IMR-90 (cell line): ENCODE data around the gene UBP1. TPM values are rescaled to one million over a fixed set of nuclear protein-coding genes. Genes with fewer than 3 reads are reported as not detected.

ENCODE experiments used
- ATAC-seq: fragments of 200-7000 bp; cut with Tn5 transposase; 2 replicates; pipeline ENCODE4 v1.9.1; 2020; ENCODE audit warnings: low read depth, mild to moderate bottlenecking, moderate library complexity
- BruUV-seq: library from RNA; stranded (reverse); fragments of 400-500 nt; replicated peaks from 2 replicates; lab custom pipeline; 2021; lab: Mats Ljungman, UMichigan
- CTCF ChIA-PET: fragments of 300-600 bp; formaldehyde crosslinking; extraction: SDS; loops from one replicate; lab custom pipeline; 2021; ENCODE audit warnings: antibody characterized with exemption; lab: Yijun Ruan, JAX
- POLR2A ChIA-PET: fragments of 300-600 bp; sonication (Branson Sonifier 250); formaldehyde crosslinking; loops from one replicate; lab custom pipeline; 2022; ENCODE audit warnings: antibody characterized with exemption; ENCODE audit not compliant: unreplicated experiment; lab: Charles Lee
- DNase-seq: peaks from one replicate; pipeline ENCODE4 v3.0.0; 2013
- H2AFZ ChIP-seq: replicated peaks from 2 replicates; pipeline ENCODE3; 2013; ENCODE audit warnings: low read length, mild to moderate bottlenecking; ENCODE audit not compliant: poor library complexity
- H2AK5ac ChIP-seq: 2 replicates; pipeline ENCODE4 v1.6.1; 2013; ENCODE audit warnings: low read depth, low read length, inconsistent platforms
- H2AK9ac ChIP-seq: replicated peaks from 2 replicates; pipeline ENCODE3; 2013; ENCODE audit warnings: mild to moderate bottlenecking, low read depth, low read length, moderate library complexity; ENCODE audit not compliant: poor library complexity
- H2BK120ac ChIP-seq: 2 replicates; pipeline ENCODE4 v1.6.1; 2013; ENCODE audit warnings: low read depth, low read length, inconsistent platforms
- H2BK15ac ChIP-seq: 3 replicates; pipeline ENCODE4 v1.6.1; 2013; ENCODE audit warnings: low read depth, low read length, inconsistent platforms
- H2BK20ac ChIP-seq: 2 replicates; pipeline ENCODE4 v1.6.1; 2013; ENCODE audit warnings: low read depth, mild to moderate bottlenecking, inconsistent platforms, low read length, moderate library complexity
- H2BK5ac ChIP-seq: 2 replicates; pipeline ENCODE4 v1.6.1; 2013; ENCODE audit warnings: mild to moderate bottlenecking, low read depth, low read length, inconsistent platforms; ENCODE audit not compliant: poor library complexity, severe bottlenecking
- H3K14ac ChIP-seq: replicated peaks from 2 replicates; pipeline ENCODE4 v1.6.1; 2013; ENCODE audit warnings: low read depth, low read length, inconsistent platforms
- H3K18ac ChIP-seq: 2 replicates; pipeline ENCODE4 v1.6.1; 2013; ENCODE audit warnings: low read depth, low read length, control low read depth
- H3K23ac ChIP-seq: 2 replicates; pipeline ENCODE4 v1.6.1; 2013; ENCODE audit warnings: low read depth, low read length, inconsistent platforms
- H3K27ac ChIP-seq: 2 replicates; pipeline ENCODE4 v1.5.1; 2013; ENCODE audit warnings: mild to moderate bottlenecking, control low read depth, low read length; ENCODE audit not compliant: insufficient read depth
- H3K27me3 ChIP-seq: 2 replicates; pipeline ENCODE4 v1.6.1; 2013; ENCODE audit warnings: low read length; ENCODE audit not compliant: control insufficient read depth, insufficient read depth
- H3K36me3 ChIP-seq: 2 replicates; pipeline ENCODE4 v1.6.1; 2013; ENCODE audit warnings: low read length, mixed read lengths; ENCODE audit not compliant: control insufficient read depth, insufficient read depth
- H3K4ac ChIP-seq: 2 replicates; pipeline ENCODE4 v1.6.1; 2013; ENCODE audit warnings: low read depth, low read length, inconsistent platforms
- H3K4me1 ChIP-seq: 2 replicates; pipeline ENCODE4 v1.6.1; 2013; ENCODE audit warnings: low read length, mixed read lengths; ENCODE audit not compliant: control insufficient read depth, insufficient read depth
- H3K4me2 ChIP-seq: 2 replicates; pipeline ENCODE4 v1.6.1; 2013; ENCODE audit warnings: low read depth, mild to moderate bottlenecking, control low read depth, low read length, moderate library complexity
- H3K4me3 ChIP-seq: 2 replicates; pipeline ENCODE4 v1.5.1; 2013; ENCODE audit warnings: low read depth, mild to moderate bottlenecking, control low read depth, low read length, moderate library complexity; ENCODE audit not compliant: insufficient read depth
- H3K56ac ChIP-seq: 2 replicates; pipeline ENCODE4 v1.6.1; 2013; ENCODE audit warnings: low read length, inconsistent platforms; ENCODE audit not compliant: insufficient read depth; ENCODE audit errors: extremely low read depth
- H3K79me1 ChIP-seq, 2 experiments: 2 replicates each; pipeline ENCODE4 v1.6.1; 2013; ENCODE audit warnings: low read length in 2 of 2, inconsistent platforms in 1 of 2, low read depth in 1 of 2
- H3K9ac ChIP-seq: 2 replicates; pipeline ENCODE4 v1.6.1; 2013; ENCODE audit warnings: low read depth, low read length, control low read depth
- H3K9me1 ChIP-seq: 2 replicates; pipeline ENCODE4 v1.6.1; 2013; ENCODE audit warnings: low read length, inconsistent platforms; ENCODE audit not compliant: insufficient read depth
- H3K9me3 ChIP-seq: 2 replicates; pipeline ENCODE4 v1.6.1; 2013; ENCODE audit warnings: low read length; ENCODE audit not compliant: control insufficient read depth, insufficient read depth
- H4K20me1 ChIP-seq: 2 replicates; pipeline ENCODE4 v1.6.1; 2013; ENCODE audit warnings: low read length, inconsistent platforms; ENCODE audit not compliant: insufficient read depth
- H4K5ac ChIP-seq: 2 replicates; pipeline ENCODE4 v1.6.1; 2013; ENCODE audit warnings: mild to moderate bottlenecking, low read depth, low read length, control low read depth
- H4K8ac ChIP-seq, 2 experiments: 2 replicates each; pipeline ENCODE4 v1.6.1; 2013; ENCODE audit warnings: low read depth in 2 of 2, low read length in 2 of 2, control low read depth in 1 of 2, inconsistent platforms in 1 of 2
- H4K91ac ChIP-seq: 2 replicates; pipeline ENCODE4 v1.6.1; 2013; ENCODE audit warnings: low read depth, low read length, inconsistent platforms; ENCODE audit not compliant: insufficient read depth
- CHD1 ChIP-seq: IDR thresholded peaks from 2 replicates; pipeline ENCODE4 v1.6.1; 2012; ENCODE audit warnings: low read depth, low read length, improper control_type of control experiment
- RAD21 ChIP-seq: IDR thresholded peaks from 2 replicates; pipeline ENCODE4 v1.6.1; 2012; ENCODE audit warnings: low read length, improper control_type of control experiment
- dilution Hi-C: fragments of 300-500 bp; cut with HindIII; formaldehyde crosslinking; loops from one replicate; pipeline ENCODE4 v1.14.3; 2018; ENCODE audit warnings: low sequenced_read_pairs; ENCODE audit not compliant: unreplicated experiment
- in situ Hi-C: fragments of 300-500 bp; cut with MboI; formaldehyde crosslinking; loops from 3 replicates; pipeline ENCODE4 v1.14.3; 2019; ENCODE audit warnings: low sequenced_read_pairs, inconsistent platforms, mixed read lengths
- intact Hi-C: fragments of 100-400 bp; cut with micrococcal nuclease; formaldehyde crosslinking; loops from 2 replicates; pipeline ENCODE4 v1.10.0; 2022
- polyA plus RNA-seq, 3 experiments: library from polyadenylated mRNA; depleted of rRNA; stranded (reverse); fragments of >200 nt; gene quantifications; 2 replicates each; pipeline ENCODE4 v1.2.3, GENCODE V29; 2012; ENCODE audit warnings: low replicate concordance in 1 of 3
- total RNA-seq: library from RNA; depleted of rRNA; stranded (reverse); fragments of >200 nt; gene quantifications from 2 replicates; pipeline ENCODE4 v1.2.3, GENCODE V29; 2012

Gene UBP1
- total and polyA plus RNA-seq, 2 of the 4 experiments (the other 2 are of a cell fraction): 56.3 to 73.8 TPM

DNA sequence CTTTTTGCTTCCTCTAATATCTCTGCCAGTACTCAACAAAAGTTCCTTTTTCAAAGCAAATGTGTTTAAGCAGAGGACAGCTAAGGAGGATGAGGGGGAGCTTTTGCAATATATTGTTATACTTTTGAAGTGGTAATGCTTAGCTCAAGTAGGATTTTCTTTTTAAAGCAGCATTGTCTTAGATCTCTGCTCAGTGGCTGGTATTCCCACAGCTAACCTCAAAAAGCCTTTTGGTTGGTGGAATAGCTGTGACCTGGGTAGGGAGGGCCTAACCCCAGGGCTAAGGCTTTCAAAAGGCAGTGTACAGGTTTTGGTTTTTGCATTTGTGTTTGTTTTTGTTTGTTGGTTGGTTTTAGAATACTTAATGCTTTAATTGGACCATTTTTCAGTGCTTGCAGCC, 76.1 kb downstream of the UBP1 start:
- no peak overlapping the region for H4K91ac ChIP-seq
- H2BK20ac ChIP-seq: 0 out of 2 replicates have a peak overlapping the region, but pooled peaks have one; percentile 26
- H2AK9ac ChIP-seq: no peak overlapping the region
- H3K56ac ChIP-seq: no peak overlapping the region
- no peak overlapping the region for H3K4me2 ChIP-seq
- no peak overlapping the region for H2BK120ac ChIP-seq
- ATAC-seq (0 out of 2 replicates have a peak, but pooled peaks have one; percentile 18), DNase-seq (no peak)
- no peak overlapping the region for H3K18ac ChIP-seq
- H4K8ac ChIP-seq: no peak overlapping the region
- H3K36me3 ChIP-seq: no peaks in the 10 kb centered on the region
- CTCF ChIA-PET: interaction anchor here (0.9 to 1.2 kb wide), 2 partner anchors 233 to 242 kb away, joined by 3 read pairs; no protein-coding TSS in a partner anchor
- no peak overlapping the region for H3K9ac ChIP-seq
- H3K14ac ChIP-seq: no peak overlapping the region
- H2BK15ac ChIP-seq: peak overlapping the region; percentile 46; the same call in 1 of the 3 replicates
- no peaks in the 10 kb centered on the region for H3K27me3 ChIP-seq
- H4K5ac ChIP-seq: no peak overlapping the region
- dilution Hi-C loops: no loop called here
- H4K20me1 ChIP-seq: no peaks in the 10 kb centered on the region
- H3K23ac ChIP-seq: no peak overlapping the region
- H3K4ac ChIP-seq: peak overlapping the region; percentile 12; the same call in 1 of the 2 replicates
- intact Hi-C loops: loop anchor here (5.0 kb wide), 1 partner anchor 87 kb away; the partner anchor contains the start of gene FBXL2
- peak overlapping the region; percentile 75 for H2AK5ac ChIP-seq
- H2AFZ ChIP-seq: no peak overlapping the region
- H3K79me1 ChIP-seq: peaks cover 3 to 16% of the 10 kb centered on the region in 2 experiments; a peak in 2 of 4 replicates
- peaks cover 8% of the 10 kb centered on the region for H3K4me1 ChIP-seq
- H2BK5ac ChIP-seq: no peak overlapping the region
- TF ChIP-seq CHD1: no peak
- no peak for TF ChIP-seq RAD21
- no peak overlapping the region for H3K4me3 ChIP-seq
- POLR2A ChIA-PET: interaction anchor here (0.5 kb wide), 1 partner anchor 427 kb away, joined by 6 read pairs; no protein-coding TSS in a partner anchor
- H3K27ac ChIP-seq: no peak overlapping the region
- BruUV-seq: no TSS peak
- no peaks in the 10 kb centered on the region for H3K9me3 ChIP-seq
- in situ Hi-C loops: loop anchor here (25.0 kb wide), 1 partner anchor 402 kb away; the partner anchor contains the start of gene CCR4
- H3K9me1 ChIP-seq: peaks cover 2% of the 10 kb centered on the region
